Endodermal cell (in vitro differentiated cells): ENCODE results near the gene DTL. TPM values are rescaled to one million over a fixed set of nuclear protein-coding genes. Genes with fewer than 3 reads are reported as not detected.

ENCODE experiments used
- DNase-seq: peaks from one replicate; pipeline ENCODE4 v3.0.0-alpha.2; 2017
- H3K27ac ChIP-seq: 2 replicates; pipeline ENCODE4 v1.5.1; 2013; ENCODE audit warnings: mild to moderate bottlenecking, low read depth, low read length, moderate library complexity
- H3K27me3 ChIP-seq: 2 replicates; pipeline ENCODE4 v1.6.1; 2013; ENCODE audit warnings: mild to moderate bottlenecking, low read length, moderate library complexity; ENCODE audit not compliant: insufficient read depth, control insufficient read depth, poor library complexity, severe bottlenecking
- H3K36me3 ChIP-seq: 2 replicates; pipeline ENCODE4 v1.7.0; 2013; ENCODE audit warnings: mild to moderate bottlenecking, low read length, moderate library complexity; ENCODE audit not compliant: control insufficient read depth, insufficient read depth
- H3K4me1 ChIP-seq: one replicate; pipeline ENCODE4 v1.7.0; 2013; ENCODE audit warnings: low read length; ENCODE audit not compliant: control insufficient read depth, insufficient read depth
- H3K4me3 ChIP-seq: 2 replicates; pipeline ENCODE4 v1.5.1; 2013; ENCODE audit warnings: mild to moderate bottlenecking, low read length, moderate library complexity
- H3K9ac ChIP-seq: 2 replicates; pipeline ENCODE4 v1.6.1; 2013; ENCODE audit warnings: mild to moderate bottlenecking, low read length, moderate library complexity; ENCODE audit not compliant: poor library complexity, severe bottlenecking; ENCODE audit errors: extremely low read depth
- H3K9me3 ChIP-seq: 2 replicates; pipeline ENCODE4 v1.6.1; 2013; ENCODE audit warnings: mild to moderate bottlenecking, low read length, moderate library complexity; ENCODE audit not compliant: control insufficient read depth
- H3K27ac Mint-ChIP-seq: 2 replicates; pipeline ENCODE4 v1.8.0; 2020; ENCODE audit warnings: mixed read lengths
- H3K27me3 Mint-ChIP-seq: 2 replicates; pipeline ENCODE4 v1.8.0; 2021; ENCODE audit warnings: mild to moderate bottlenecking, mixed read lengths; ENCODE audit not compliant: insufficient read depth
- H3K36me3 Mint-ChIP-seq: 2 replicates; pipeline ENCODE4 v1.8.0; 2020; ENCODE audit warnings: low read depth, mixed read lengths
- H3K4me1 Mint-ChIP-seq: 2 replicates; pipeline ENCODE4 v1.8.0; 2020; ENCODE audit warnings: mixed read lengths
- H3K4me3 Mint-ChIP-seq: 2 replicates; pipeline ENCODE4 v1.8.0; 2020; ENCODE audit warnings: mild to moderate bottlenecking, moderate library complexity, mixed read lengths
- H3K9me3 Mint-ChIP-seq: 2 replicates; pipeline ENCODE4 v1.8.0; 2020; ENCODE audit warnings: mild to moderate bottlenecking, mixed read lengths
- WGBS, 2 experiments: methylation state at CpG; one replicate each; pipeline versions ENCODE4 v1.1.5 to v1.1.7; 2013; ENCODE audit warnings: missing lambda C conversion rate in 2 of 2, mixed read lengths in 1 of 2; ENCODE audit not compliant: insufficient coverage in 1 of 2, insufficient read length in 1 of 2; 5-methylcytosine and 5-hydroxymethylcytosine counted together
- total RNA-seq, 2 donors: library from RNA; stranded (reverse); fragmentation: NEBNext Ultra II Directional in 1 of 2; extraction: Animal tissue kit (Norgen Biotek cat#: 25700) in 1 of 2; gene quantifications; 2 replicates in 1 of 2; 3 replicates in 1 of 2; pipeline ENCODE4 v1.2.1, GENCODE V29; 2021
- TF ChIP-seq, protein P1 (sequence below): fragments of 200-600 bp; sonication (generic); conservative IDR thresholded peaks from 2 replicates; pipeline ENCODE4 v1.5.0; 2021; ENCODE audit warnings: antibody characterized with exemption, mild to moderate bottlenecking

The DTL gene
- total RNA-seq, 2 donors from 2014 or later = 45.5 to 73.8 TPM

DNA sequence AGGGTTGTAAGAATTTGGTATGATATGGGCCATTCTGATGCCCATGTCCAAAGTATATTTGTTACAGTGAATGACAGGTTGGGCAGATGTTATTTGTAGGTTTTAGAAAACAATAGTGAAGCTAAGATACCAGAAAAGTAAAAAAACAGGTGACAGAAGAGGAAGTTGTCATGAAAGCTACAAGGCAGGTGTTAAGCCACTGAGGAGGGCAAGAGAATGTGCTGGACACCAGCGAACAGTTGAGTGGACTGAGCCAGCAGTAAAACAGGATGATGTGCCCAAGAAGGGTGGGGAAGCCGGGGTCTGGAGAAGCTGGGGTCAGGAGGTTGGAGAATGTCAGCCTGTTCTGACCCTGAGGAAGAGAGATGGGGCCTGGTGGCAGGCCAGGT lies 83.3 kb downstream of the DTL start:
- no peak overlapping the region for H3K4me3 ChIP-seq
- Mint-ChIP-seq H3K27ac (no peak overlapping the region), H3K36me3 (no peaks in the 10 kb centered on the region), H3K27me3 (no peaks in the 10 kb centered on the region), H3K9me3 (no peaks in the 10 kb centered on the region), H3K4me1 (peaks cover 2% of the 10 kb centered on the region), H3K4me3 (no peak overlapping the region)
- no peaks in the 10 kb centered on the region for H3K36me3 ChIP-seq
- no peak overlapping the region for H3K9ac ChIP-seq
- TF ChIP-seq, protein P1, sequence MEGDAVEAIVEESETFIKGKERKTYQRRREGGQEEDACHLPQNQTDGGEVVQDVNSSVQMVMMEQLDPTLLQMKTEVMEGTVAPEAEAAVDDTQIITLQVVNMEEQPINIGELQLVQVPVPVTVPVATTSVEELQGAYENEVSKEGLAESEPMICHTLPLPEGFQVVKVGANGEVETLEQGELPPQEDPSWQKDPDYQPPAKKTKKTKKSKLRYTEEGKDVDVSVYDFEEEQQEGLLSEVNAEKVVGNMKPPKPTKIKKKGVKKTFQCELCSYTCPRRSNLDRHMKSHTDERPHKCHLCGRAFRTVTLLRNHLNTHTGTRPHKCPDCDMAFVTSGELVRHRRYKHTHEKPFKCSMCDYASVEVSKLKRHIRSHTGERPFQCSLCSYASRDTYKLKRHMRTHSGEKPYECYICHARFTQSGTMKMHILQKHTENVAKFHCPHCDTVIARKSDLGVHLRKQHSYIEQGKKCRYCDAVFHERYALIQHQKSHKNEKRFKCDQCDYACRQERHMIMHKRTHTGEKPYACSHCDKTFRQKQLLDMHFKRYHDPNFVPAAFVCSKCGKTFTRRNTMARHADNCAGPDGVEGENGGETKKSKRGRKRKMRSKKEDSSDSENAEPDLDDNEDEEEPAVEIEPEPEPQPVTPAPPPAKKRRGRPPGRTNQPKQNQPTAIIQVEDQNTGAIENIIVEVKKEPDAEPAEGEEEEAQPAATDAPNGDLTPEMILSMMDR = no peak
- WGBS, 2 experiments = 94% methylated on average over 2 of the region's 2 CpGs
- DNase-seq = no peak
- H3K27me3 ChIP-seq = no peaks in the 10 kb centered on the region
- no peaks in the 10 kb centered on the region for H3K9me3 ChIP-seq
- no peaks in the 10 kb centered on the region for H3K4me1 ChIP-seq
- no peak overlapping the region for H3K27ac ChIP-seq

DNA sequence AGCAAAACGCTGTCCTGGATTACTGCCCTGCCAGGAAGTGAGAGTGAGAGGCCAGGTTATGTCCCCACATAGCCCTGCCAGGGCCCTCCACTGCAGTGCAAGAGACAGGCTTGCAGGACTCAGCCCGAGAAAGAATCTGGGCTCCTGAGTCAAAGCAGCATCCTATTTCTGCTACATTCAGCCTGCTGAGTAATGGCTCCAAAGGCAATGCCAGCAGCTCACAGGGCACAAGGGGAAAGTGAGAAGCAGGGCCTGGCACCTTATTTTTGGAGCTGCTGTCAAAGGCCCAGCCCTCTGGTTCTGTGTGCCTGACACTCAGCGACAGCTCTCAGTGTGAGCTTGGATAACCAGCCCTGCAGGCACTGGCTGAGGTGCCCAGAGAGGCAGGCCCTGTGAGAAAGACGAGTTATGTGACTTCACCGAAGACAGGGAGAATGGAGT lies 83.9 kb downstream of the DTL start:
- Histone ChIP-seq H3K9me3 (no peaks in the 10 kb centered on the region), H3K36me3 (no peaks in the 10 kb centered on the region), H3K9ac (no peak overlapping the region), H3K4me1 (no peaks in the 10 kb centered on the region), H3K27ac (no peak overlapping the region), H3K27me3 (no peaks in the 10 kb centered on the region), H3K4me3 (no peak overlapping the region)
- 89 to 91% methylated on average over 4 to 5 of the region's 5 CpGs for WGBS, 2 experiments
- H3K27ac Mint-ChIP-seq = peak overlapping the region; percentile 13
- H3K4me3 Mint-ChIP-seq = no peak overlapping the region
- H3K27me3 Mint-ChIP-seq = no peaks in the 10 kb centered on the region
- no peaks in the 10 kb centered on the region for H3K9me3 Mint-ChIP-seq
- H3K36me3 Mint-ChIP-seq = no peaks in the 10 kb centered on the region
- peaks cover 2% of the 10 kb centered on the region for H3K4me1 Mint-ChIP-seq
- TF ChIP-seq, protein P1 = no peak
- no peak for DNase-seq

DNA sequence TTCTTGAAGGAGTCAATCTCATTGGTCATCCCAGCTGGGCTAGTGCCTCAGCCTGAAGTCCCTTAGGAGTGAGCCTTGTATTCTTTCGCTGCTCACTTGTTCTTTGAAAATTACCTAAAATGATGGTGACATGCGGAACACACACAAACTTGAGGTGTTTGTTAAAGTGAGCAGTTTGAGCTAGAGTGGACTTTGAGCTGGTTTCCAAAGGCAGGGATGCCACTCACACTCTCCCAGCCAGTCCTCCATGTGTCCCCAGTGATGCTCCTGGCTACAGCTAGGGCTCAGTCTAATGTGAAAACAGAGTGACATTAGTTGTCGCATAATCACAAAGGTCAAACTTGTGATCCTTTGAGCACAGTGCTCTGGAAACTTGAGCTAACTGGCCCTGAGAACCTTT lies 84.3 kb downstream of the DTL start:
- Histone ChIP-seq H3K9me3 (no peaks in the 10 kb centered on the region), H3K27me3 (no peaks in the 10 kb centered on the region), H3K27ac (no peak overlapping the region), H3K36me3 (no peaks in the 10 kb centered on the region), H3K4me3 (no peak overlapping the region), H3K4me1 (no peaks in the 10 kb centered on the region), H3K9ac (no peak overlapping the region)
- no peak for DNase-seq
- H3K27ac Mint-ChIP-seq = peak overlapping the region; percentile 13
- no peaks in the 10 kb centered on the region for H3K36me3 Mint-ChIP-seq
- TF ChIP-seq, protein P1 = no peak
- H3K4me3 Mint-ChIP-seq = no peak overlapping the region
- H3K27me3 Mint-ChIP-seq = no peaks in the 10 kb centered on the region
- peaks cover 2% of the 10 kb centered on the region for H3K4me1 Mint-ChIP-seq
- 94 to 97% methylated on average over 3 of the region's 3 CpGs for WGBS, 2 experiments
- no peaks in the 10 kb centered on the region for H3K9me3 Mint-ChIP-seq
